Measurements from ENCODE around the gene CCDC188. TPM values are rescaled to one million over a fixed set of nuclear protein-coding genes. Genes with fewer than 3 reads are reported as not detected.

CCDC188 gene
- total and polyA plus RNA-seq, 4 donors, result 0.69 to 5.2 (median 2.0) TPM

DNA sequence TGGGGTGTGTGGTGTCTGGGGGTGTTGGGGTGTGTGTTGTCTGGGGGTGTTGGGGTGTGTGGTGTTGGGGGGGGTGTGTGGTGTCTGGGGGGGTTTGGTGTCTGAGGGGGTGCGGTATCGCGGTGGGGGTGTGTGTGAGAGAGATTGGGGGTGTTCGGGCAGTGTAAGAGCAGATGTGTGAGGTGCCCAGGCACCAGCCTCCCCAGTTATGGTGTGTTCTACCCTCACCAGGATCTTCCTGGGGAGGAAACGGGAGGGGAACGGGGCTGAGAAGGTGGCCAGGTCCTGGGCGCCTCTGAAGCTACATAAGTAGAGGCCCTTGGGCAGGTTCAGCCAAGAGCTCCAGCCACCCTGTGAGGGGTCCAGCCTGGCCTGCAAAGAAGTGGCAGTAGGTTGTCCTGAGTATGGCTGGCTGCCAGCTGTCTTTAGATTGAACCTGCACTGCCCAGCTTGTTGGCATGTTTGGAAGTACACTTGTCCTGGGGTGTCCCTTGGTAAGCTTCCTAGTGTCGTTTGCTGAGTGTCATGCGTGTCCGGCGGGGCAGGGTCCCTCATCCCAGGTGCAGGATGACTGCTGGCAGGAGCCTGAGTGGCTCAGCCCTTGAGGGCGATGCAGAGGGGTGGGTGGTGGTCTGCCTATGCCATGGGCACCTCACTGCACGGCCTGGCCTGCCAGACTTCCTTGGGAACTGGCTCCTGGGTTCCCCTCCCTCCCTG, 27.3 kb downstream of the CCDC188 start:
- H3K9me3 ChIP-seq (ENCODE audit: control insufficient read depth, insufficient read depth, low read length), result no peaks in the 10 kb centered on the region
- H3K4me3 ChIP-seq (ENCODE audit: low read depth, low read length), result no peak overlapping the region
- no peak overlapping the region for H3K27ac ChIP-seq (ENCODE audit: low read depth, low read length)
- H3K36me3 ChIP-seq (ENCODE audit: control insufficient read depth, insufficient read depth, low read length), result peaks cover 93% of the 10 kb centered on the region
- 94% methylated on average over 10 of the region's 13 CpGs for WGBS (ENCODE audit: insufficient coverage)
- peaks cover 18% of the 10 kb centered on the region for H3K4me1 ChIP-seq (ENCODE audit: control insufficient read depth, insufficient read depth, low read length)
- DNase-seq (ENCODE audit: low read depth in 4 of 6, low spot score in 6 of 6), result no peak
- H3K27me3 ChIP-seq (ENCODE audit: control insufficient read depth, insufficient read depth, low read length), result no peaks in the 10 kb centered on the region

DNA sequence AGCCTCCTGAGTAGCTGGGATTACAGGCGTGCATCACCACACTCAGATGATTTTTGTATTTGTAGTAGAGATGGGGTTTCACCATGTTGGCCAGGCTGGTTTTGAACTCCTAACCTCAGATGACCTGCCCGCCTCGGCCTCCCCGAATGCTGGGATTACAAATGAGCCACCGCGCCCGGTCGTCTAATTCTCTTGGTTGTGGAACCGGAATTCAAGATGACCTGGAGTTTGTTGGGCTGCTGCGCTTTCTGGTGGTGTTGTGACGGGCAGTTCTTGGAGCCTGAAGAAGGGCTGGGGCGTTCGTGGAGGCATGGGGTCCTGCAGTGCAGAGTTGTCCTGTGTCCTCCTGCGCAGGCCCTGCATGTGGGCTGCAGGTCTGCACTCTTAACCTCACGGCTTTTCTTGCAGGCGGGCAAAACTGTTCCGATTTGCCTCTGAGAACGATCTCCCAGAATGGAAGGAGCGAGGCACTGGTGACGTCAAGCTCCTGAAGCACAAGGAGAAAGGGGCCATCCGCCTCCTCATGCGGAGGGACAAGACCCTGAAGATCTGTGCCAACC, 28.9 kb downstream of the CCDC188 start:
- Histone ChIP-seq H3K27me3 (ENCODE audit: control insufficient read depth, insufficient read depth, low read length) (no peaks in the 10 kb centered on the region), H3K4me1 (ENCODE audit: control insufficient read depth, insufficient read depth, low read length) (peaks cover 24% of the 10 kb centered on the region), H3K27ac (ENCODE audit: low read depth, low read length) (no peak overlapping the region), H3K36me3 (ENCODE audit: control insufficient read depth, insufficient read depth, low read length) (peaks cover 81% of the 10 kb centered on the region), H3K4me3 (ENCODE audit: low read depth, low read length) (no peak overlapping the region), H3K9me3 (ENCODE audit: control insufficient read depth, insufficient read depth, low read length) (no peaks in the 10 kb centered on the region)
- no peak for DNase-seq (ENCODE audit: low read depth in 4 of 6, low spot score in 6 of 6)
- 95% methylated on average over 19 of the region's 22 CpGs for WGBS (ENCODE audit: insufficient coverage)

DNA sequence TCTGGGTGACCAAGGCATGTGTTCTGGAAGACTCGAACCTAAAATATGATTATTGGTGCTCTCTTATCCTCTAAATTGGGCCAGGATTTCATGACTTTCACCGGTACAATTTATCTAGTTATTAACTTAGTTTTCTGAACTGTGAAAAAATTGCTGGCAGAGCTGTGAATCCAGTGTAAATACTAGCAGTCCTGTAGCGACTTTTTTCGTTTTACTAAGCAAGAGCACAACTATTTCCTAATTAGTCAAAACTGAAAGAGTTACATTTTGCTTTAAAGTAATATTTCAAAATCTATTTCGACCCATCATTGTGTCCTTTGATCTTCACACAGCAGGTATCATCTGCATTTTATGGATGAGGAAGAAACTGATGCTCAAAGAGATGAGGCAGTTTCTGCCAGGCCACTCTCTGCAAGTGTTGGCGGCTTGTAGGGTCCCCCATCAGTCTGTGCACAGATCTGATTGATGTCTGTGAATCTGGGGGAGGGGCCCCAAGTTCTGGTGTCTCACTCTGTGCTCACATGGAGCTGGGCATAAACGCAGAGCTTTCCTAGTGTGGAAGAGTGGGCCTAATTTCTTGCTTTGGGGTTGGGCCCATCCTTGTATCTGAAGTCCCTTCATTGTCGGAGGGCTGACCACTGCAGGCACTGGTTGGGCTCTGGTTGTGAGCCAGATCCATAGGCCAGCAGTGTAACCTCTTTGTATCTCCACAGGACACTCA, 32.4 kb downstream of the CCDC188 start:
- peak overlapping the region; percentile 47 for H3K27ac ChIP-seq (ENCODE audit: low read depth, low read length)
- 20% methylated on average over 3 of the region's 8 CpGs for WGBS (ENCODE audit: insufficient coverage)

DNA sequence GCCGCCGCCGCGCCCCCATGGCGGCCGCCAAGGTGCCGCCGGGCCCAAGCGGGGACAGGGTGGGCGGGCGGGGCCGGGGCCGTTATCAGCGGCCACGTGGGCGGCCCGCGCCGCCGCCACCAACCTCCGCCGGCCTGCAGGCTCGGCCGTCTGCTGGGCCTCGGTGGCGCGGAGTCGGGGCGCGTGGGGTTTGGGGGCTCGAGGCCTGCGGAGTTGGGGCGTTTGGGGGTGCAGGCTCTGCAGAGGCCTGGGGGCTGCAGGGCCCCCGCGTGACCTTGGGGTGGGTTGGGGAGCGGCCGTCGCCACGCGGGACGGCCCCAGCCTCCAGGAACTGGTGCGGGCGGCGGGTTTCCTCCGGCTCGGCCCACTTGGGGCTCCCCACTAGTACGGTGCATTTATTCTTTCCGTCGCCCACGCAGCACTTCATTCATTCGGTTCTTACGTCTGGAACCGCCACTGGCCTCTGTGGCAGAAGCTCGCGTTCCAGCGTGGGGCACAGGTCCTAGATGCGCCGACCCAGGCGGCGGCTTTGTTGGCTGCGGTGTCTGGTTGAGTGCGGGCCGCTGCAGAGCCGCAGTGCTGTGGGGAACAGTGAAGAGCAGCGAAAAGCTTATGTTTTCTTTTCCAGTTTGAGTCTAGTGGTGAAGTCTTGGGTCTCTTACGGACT, 33.1 kb downstream of the CCDC188 start:
- Histone ChIP-seq H3K36me3 (ENCODE audit: control insufficient read depth, insufficient read depth, low read length) (peaks cover 78% of the 10 kb centered on the region), H3K27ac (ENCODE audit: low read depth, low read length) (peak overlapping the region; percentile 47), H3K9me3 (ENCODE audit: control insufficient read depth, insufficient read depth, low read length) (no peaks in the 10 kb centered on the region), H3K27me3 (ENCODE audit: control insufficient read depth, insufficient read depth, low read length) (no peaks in the 10 kb centered on the region), H3K4me3 (ENCODE audit: low read depth, low read length) (peak overlapping the region; percentile 84), H3K4me1 (ENCODE audit: control insufficient read depth, insufficient read depth, low read length) (peaks cover 50% of the 10 kb centered on the region)
- DNase-seq (ENCODE audit: low read depth in 4 of 6, low spot score in 6 of 6), result peak in 1 of 6 donors; percentile 40
- WGBS (ENCODE audit: insufficient coverage), result under 1% methylated on average over 65 of the region's 66 CpGs

More for the DNA sequence above, 32.4 kb downstream of the CCDC188 start:
- peaks cover 46% of the 10 kb centered on the region for H3K4me1 ChIP-seq (ENCODE audit: control insufficient read depth, insufficient read depth, low read length)
- DNase-seq (ENCODE audit: low read depth in 4 of 6, low spot score in 6 of 6), result no peak
- peak overlapping the region; percentile 66 for H3K4me3 ChIP-seq (ENCODE audit: low read depth, low read length)
- no peaks in the 10 kb centered on the region for H3K9me3 ChIP-seq (ENCODE audit: control insufficient read depth, insufficient read depth, low read length)
- H3K27me3 ChIP-seq (ENCODE audit: control insufficient read depth, insufficient read depth, low read length), result no peaks in the 10 kb centered on the region
- H3K36me3 ChIP-seq (ENCODE audit: control insufficient read depth, insufficient read depth, low read length), result peaks cover 78% of the 10 kb centered on the region

DNA sequence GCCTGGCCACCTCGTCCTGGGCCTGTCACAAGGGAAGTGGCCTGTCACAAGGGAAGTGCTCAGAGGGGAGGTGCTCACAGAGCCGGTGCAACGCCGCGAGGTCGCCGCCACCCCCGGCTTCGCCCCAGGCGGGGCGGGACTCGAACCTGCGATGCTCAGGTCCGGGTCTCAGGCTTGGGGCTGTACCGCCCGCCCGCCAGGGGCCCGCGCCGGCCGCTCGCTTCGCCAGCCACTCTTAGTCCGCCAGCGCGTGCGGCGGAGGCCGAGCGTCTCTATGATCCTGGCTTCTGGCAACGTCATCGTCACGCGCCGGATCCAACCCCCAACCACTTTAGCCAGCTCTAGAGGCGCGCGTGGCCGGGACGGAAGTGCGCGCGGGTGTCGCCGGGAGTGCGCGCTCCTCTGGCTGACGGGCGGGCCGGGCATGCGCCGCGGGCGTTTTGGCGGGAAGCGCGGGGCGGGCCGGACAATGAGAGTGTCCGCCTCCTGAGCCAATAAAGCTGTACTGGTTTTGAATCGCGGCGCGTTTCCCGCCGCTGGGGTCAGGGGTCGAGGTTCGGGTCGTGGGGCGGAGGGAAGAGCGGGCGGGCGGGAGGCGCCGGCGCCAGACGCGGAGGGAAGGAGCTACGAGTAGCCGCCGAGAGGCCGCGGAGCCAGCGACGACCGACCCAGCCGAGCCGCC, 33.8 kb downstream of the CCDC188 start, which contains the start of gene TRMT2A:
TRMT2A (minus strand) TSS at position 276 of the 682 bp plus-strand sequence. CDS start 320 bp downstream, outside the sequence.
- Histone ChIP-seq H3K36me3 (ENCODE audit: control insufficient read depth, insufficient read depth, low read length) (peaks cover 78% of the 10 kb centered on the region), H3K9me3 (ENCODE audit: control insufficient read depth, insufficient read depth, low read length) (no peaks in the 10 kb centered on the region), H3K4me1 (ENCODE audit: control insufficient read depth, insufficient read depth, low read length) (peaks cover 57% of the 10 kb centered on the region), H3K27me3 (ENCODE audit: control insufficient read depth, insufficient read depth, low read length) (no peaks in the 10 kb centered on the region), H3K4me3 (ENCODE audit: low read depth, low read length) (peak within 1 kb of the TSS; percentile 84), H3K27ac (ENCODE audit: low read depth, low read length) (peak within 1 kb of the TSS; percentile 57)
- WGBS (ENCODE audit: insufficient coverage), result under 1% methylated on average over 88 of the region's 88 CpGs
- peak; percentile 96 to 99 (median 98) for DNase-seq (ENCODE audit: low read depth in 4 of 6, low spot score in 6 of 6)

DNA sequence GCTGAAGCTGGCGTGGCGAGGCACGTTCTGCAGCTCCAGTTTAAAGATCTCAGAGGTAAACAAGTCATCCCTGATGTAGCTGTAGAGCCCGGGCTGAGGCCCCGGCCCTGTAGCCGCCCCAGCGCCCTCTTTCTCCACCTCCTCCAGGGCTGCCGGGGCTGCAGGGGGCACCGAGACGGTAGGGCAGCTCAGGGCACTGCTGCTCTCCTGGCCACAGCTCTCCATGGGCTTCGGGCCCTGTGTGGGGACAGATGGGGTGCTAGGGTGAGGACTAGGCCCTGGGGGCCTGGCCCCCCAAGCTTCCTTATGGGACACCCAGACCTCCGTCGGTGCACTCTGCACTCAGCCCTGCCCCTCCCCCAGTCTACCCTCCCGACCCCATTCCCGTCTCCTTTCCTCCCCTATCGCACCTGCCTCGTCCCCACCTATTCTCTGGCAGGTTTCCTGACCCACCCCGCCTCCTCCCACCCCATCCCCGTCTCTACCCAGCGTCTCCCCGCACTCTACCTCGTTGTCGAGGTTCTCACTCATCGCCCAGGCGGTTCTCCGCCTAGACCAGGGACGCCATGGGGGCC, 34.4 kb downstream of the CCDC188 start:
- Histone ChIP-seq H3K4me3 (ENCODE audit: low read depth, low read length) (peak overlapping the region; percentile 84), H3K36me3 (ENCODE audit: control insufficient read depth, insufficient read depth, low read length) (peaks cover 78% of the 10 kb centered on the region), H3K9me3 (ENCODE audit: control insufficient read depth, insufficient read depth, low read length) (no peaks in the 10 kb centered on the region), H3K4me1 (ENCODE audit: control insufficient read depth, insufficient read depth, low read length) (peaks cover 62% of the 10 kb centered on the region), H3K27ac (ENCODE audit: low read depth, low read length) (peak overlapping the region; percentile 57), H3K27me3 (ENCODE audit: control insufficient read depth, insufficient read depth, low read length) (no peaks in the 10 kb centered on the region)
- 12% methylated on average over 18 of the region's 27 CpGs for WGBS (ENCODE audit: insufficient coverage)
- no peak for DNase-seq (ENCODE audit: low read depth in 4 of 6, low spot score in 6 of 6)

DNA sequence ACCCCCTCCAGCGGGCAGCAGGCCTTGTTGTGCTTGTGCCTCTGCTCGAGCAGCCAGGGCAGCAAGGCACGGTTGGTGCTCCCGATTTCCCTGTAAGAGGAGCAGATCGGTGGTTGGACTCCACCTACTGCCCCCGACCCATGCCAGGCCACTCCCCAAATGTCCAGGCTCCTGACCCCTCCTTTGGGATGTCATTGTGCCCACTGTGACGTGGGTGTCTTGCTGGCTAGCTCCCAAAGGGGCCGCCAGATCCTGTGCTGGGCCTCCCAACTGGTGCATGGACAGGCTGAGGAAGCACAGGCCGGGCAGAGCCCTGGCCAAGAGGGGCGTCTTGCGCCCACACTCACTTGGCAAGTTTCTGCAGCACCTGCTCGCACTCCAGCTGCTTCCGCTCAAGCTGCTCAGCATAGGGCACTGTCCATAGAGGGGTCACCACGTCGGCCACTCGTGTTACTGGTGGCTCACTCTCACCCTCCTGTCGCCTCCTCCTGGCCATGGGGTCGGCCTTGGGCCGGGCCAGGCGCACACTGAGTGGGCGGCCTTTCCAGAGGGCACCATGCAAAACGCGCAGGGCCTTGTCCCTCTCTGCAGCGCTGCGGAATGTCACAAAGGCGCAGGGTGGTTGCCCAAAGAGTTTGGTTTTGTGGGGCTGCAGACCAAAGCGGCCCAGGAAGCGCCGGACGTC, 35.0 kb downstream of the CCDC188 start, which contains the start of gene RANBP1:
RANBP1 (plus strand) TSS at position 414 of the 685 bp plus-strand sequence; CDS start at position 495, 81 bp downstream.
- Histone ChIP-seq H3K27ac (ENCODE audit: low read depth, low read length) (peak within 1 kb of the TSS; percentile 57), H3K4me1 (ENCODE audit: control insufficient read depth, insufficient read depth, low read length) (peaks cover 65% of the 10 kb centered on the region), H3K4me3 (ENCODE audit: low read depth, low read length) (peak within 1 kb of the TSS; percentile 84), H3K27me3 (ENCODE audit: control insufficient read depth, insufficient read depth, low read length) (no peaks in the 10 kb centered on the region), H3K36me3 (ENCODE audit: control insufficient read depth, insufficient read depth, low read length) (peaks cover 78% of the 10 kb centered on the region), H3K9me3 (ENCODE audit: control insufficient read depth, insufficient read depth, low read length) (no peaks in the 10 kb centered on the region)
- no peak for DNase-seq (ENCODE audit: low read depth in 4 of 6, low spot score in 6 of 6)
- WGBS (ENCODE audit: insufficient coverage), result 71% methylated on average over 30 of the region's 30 CpGs

DNA sequence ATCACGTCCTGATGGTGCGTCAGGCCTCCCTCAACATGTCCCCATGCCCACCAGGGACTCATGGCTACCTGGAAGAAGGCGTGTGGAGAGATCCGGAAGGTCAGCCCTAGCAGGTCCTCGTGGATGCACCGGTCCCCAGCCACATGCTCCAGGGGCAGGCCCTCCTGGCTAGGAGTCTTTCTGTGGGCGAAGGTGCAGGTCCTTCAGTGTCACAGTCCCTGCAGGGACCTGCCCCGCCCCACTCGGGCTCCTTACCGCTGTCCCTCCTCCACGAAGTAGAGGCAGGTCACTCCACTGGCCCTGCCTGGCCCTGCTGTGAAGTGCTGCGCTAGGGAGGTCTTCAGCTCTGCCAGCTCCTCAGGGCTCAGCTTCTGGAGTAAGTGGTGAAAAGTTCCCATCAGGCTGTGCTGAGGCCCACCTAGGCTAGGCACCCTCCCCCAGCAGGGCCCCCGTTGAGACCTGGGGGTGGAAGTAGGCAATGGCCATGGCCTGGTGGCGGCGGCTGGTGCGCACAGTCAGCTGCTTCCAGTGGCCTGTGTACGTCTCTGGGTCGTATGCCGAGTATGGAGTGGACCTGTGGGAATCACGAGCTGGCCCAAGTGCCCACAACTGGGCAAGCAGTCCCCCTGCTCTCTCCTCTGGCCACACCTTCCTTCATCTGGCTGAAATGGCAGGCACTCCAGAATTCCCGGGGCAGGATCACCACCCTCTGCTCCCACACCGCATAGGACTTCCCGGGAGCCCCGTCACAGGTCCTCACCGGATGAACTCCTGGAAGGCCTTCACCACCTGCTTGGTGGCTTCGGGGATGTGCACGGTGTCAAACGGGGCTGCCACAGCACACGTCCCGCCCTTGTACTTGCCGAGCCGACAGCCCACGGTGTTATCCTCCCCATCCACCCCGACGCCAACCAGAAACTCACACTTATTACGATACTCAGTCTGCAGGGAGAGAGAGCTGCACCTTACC, 36.1 kb downstream of the CCDC188 start:
- Histone ChIP-seq H3K4me1 (ENCODE audit: control insufficient read depth, insufficient read depth, low read length) (peaks cover 59% of the 10 kb centered on the region), H3K27me3 (ENCODE audit: control insufficient read depth, insufficient read depth, low read length) (no peaks in the 10 kb centered on the region), H3K36me3 (ENCODE audit: control insufficient read depth, insufficient read depth, low read length) (peaks cover 78% of the 10 kb centered on the region), H3K27ac (ENCODE audit: low read depth, low read length) (no peak overlapping the region), H3K4me3 (ENCODE audit: low read depth, low read length) (no peak overlapping the region), H3K9me3 (ENCODE audit: control insufficient read depth, insufficient read depth, low read length) (no peaks in the 10 kb centered on the region)
- WGBS (ENCODE audit: insufficient coverage), result 94% methylated on average over 36 of the region's 36 CpGs
- no peak for DNase-seq (ENCODE audit: low read depth in 4 of 6, low spot score in 6 of 6)

All from spinal cord (tissue), 10 donors.